ENCODE data around the gene GNAQ.
A peak's percentile ranks its signal among the peaks of the same experiment; 100 is the strongest.

Gene GNAQ

DNA sequence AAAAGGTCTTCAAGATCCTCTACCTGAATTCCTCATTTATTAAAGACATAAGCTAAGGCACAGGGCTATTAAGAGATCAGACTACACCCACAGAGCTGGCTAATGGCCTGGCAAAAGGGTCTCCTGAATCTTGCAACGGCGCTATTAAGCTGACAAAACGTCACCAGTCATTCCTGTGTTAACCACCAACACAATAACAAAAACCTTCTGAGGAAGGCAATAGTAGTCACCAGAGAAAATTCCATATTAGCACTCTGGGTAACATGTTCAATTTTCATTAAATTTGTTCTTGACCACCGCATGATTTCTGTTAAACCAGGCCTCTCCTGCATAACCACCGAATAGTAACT, 77.0 kb downstream of the GNAQ start:
- Histone ChIP-seq H3K4me3 (ENCODE audit: low read length) (no peak overlapping the region), H3K36me3 (ENCODE audit: insufficient read depth, low read length) (no peaks in the 10 kb centered on the region), H3K9ac (ENCODE audit: low read depth, low read length) (no peak overlapping the region), H3K27ac (ENCODE audit: low read depth, low read length) (no peak overlapping the region), H3K27me3 (ENCODE audit: insufficient read depth, low read length) (no peaks in the 10 kb centered on the region), H3K4me1 (ENCODE audit: insufficient read depth, low read length) (peaks cover 59% of the 10 kb centered on the region), H3K9me3 (ENCODE audit: insufficient read depth, low read depth, low read length) (no peaks in the 10 kb centered on the region)
- 92% methylated on average over 5 of the region's 5 CpGs for WGBS

DNA sequence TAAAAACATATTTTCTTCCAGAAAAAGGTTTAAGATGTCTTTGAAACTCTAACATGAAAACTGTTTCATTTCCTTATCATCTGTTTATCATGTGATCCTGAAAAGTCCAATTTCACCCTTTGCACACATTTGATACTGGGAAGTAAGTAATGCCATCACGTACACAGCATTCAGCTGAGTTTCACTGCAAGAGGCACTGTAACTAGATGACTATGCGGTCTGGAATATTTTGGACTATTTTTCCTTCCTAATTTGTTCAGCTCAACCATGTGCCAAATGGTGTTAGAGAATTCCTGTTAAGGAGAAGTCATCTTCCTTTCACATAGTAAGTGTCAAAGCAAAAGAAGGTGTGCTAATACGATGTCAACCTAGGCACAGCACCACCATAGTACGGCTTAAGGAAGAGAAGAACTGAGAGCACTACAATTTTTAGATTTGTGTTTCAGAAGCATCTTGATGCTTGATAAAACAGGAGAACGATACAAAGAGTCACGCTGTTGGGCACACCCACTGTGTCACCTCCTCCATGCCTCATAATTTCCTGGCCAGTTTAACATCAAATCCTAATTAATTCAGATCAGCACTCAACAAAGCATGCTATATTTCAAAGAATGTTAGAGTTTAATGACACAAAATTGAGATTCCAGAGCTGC, 77.5 kb downstream of the GNAQ start:
- no peaks in the 10 kb centered on the region for H3K36me3 ChIP-seq (ENCODE audit: insufficient read depth, low read length)
- peaks cover 54% of the 10 kb centered on the region for H3K4me1 ChIP-seq (ENCODE audit: insufficient read depth, low read length)
- no peak overlapping the region for H3K27ac ChIP-seq (ENCODE audit: low read depth, low read length)
- WGBS: 86% methylated on average over 6 of the region's 6 CpGs
- no peaks in the 10 kb centered on the region for H3K9me3 ChIP-seq (ENCODE audit: insufficient read depth, low read depth, low read length)
- no peaks in the 10 kb centered on the region for H3K27me3 ChIP-seq (ENCODE audit: insufficient read depth, low read length)
- no peak overlapping the region for H3K4me3 ChIP-seq (ENCODE audit: low read length)
- H3K9ac ChIP-seq (ENCODE audit: low read depth, low read length): no peak overlapping the region

DNA sequence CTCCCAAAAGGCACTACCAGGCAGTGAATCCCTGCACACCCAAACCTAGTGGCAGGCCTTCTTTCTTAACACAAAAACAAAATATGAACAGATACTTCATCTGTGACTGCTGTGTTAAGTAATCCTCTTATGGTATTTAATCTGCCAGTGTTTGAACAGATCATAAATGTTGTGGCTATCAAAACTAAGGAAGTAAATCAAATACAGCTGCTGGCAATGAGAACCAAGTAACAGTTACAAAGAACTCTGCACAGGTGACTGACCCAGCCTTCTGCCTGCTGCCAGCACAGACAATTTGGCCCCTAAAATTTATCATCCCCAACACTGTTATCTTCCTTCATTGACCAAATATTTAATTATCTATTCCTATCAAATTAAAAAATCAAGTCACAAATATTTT, 78.0 kb downstream of the GNAQ start:
- Histone ChIP-seq H3K4me1 (ENCODE audit: insufficient read depth, low read length) (peaks cover 49% of the 10 kb centered on the region), H3K9me3 (ENCODE audit: insufficient read depth, low read depth, low read length) (no peaks in the 10 kb centered on the region), H3K36me3 (ENCODE audit: insufficient read depth, low read length) (no peaks in the 10 kb centered on the region), H3K27ac (ENCODE audit: low read depth, low read length) (no peak overlapping the region), H3K27me3 (ENCODE audit: insufficient read depth, low read length) (no peaks in the 10 kb centered on the region), H3K4me3 (ENCODE audit: low read length) (no peak overlapping the region), H3K9ac (ENCODE audit: low read depth, low read length) (no peak overlapping the region)

DNA sequence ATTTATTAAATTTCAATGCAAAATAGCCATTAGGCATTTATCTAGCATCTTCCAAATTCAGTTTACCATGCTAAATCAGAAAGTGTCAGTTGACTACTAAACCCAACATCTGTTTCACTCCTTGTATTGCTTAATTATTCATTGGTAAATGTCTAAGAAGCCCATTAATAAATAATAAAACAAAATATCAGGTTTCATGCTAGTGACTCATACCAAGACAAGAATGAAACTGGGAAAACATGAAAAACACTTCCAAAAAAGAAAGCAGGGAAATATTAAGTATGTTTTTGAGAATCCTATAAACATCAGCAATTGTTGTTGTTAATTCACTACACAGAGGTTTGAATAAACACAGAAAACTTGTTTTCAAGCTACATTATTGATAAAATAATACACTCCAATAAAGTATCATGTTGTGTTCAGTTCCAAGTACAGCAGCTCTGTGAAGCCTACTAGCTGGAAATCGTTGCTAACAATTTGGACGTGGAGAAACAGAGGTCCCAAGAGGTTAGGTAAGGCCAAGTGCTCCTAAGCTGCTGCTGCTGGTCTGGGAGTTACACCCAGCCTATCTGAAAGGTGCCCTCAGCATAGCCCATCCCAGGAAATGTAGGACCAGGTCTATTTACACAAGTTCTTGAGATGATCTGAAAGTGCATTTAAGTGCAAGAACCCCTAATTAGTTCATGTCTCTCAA, 78.8 kb downstream of the GNAQ start:
- Histone ChIP-seq H3K9me3 (ENCODE audit: insufficient read depth, low read depth, low read length) (no peaks in the 10 kb centered on the region), H3K4me1 (ENCODE audit: insufficient read depth, low read length) (peaks cover 40% of the 10 kb centered on the region), H3K9ac (ENCODE audit: low read depth, low read length) (no peak overlapping the region), H3K27ac (ENCODE audit: low read depth, low read length) (no peak overlapping the region), H3K4me3 (ENCODE audit: low read length) (no peak overlapping the region), H3K36me3 (ENCODE audit: insufficient read depth, low read length) (no peaks in the 10 kb centered on the region), H3K27me3 (ENCODE audit: insufficient read depth, low read length) (no peaks in the 10 kb centered on the region)
- WGBS: 84% methylated on average over 2 of the region's 2 CpGs

DNA sequence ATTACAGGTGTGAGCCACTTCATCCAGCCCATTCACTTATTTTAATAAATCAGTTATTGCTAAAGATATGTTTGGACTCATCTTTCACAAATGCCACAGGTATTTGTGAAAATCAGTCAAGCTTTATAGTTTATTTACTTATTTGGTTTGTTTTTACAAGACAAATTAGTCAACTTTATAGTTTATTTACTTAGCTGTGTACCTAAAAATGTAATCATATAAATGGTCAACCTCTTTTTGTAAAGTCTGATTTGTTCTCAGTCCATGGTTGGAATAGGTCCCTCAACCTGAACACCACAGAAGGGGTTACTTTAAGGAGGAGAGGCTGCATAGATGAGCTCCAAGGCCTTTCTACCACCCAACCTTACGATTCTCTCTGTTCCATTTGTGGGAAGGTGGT, 80.2 kb downstream of the GNAQ start:
- Histone ChIP-seq H3K4me3 (ENCODE audit: low read length) (no peak overlapping the region), H3K4me1 (ENCODE audit: insufficient read depth, low read length) (peaks cover 41% of the 10 kb centered on the region), H3K36me3 (ENCODE audit: insufficient read depth, low read length) (no peaks in the 10 kb centered on the region), H3K9ac (ENCODE audit: low read depth, low read length) (no peak overlapping the region), H3K27me3 (ENCODE audit: insufficient read depth, low read length) (no peaks in the 10 kb centered on the region), H3K9me3 (ENCODE audit: insufficient read depth, low read depth, low read length) (no peaks in the 10 kb centered on the region), H3K27ac (ENCODE audit: low read depth, low read length) (no peak overlapping the region)
- no CpG with 5 or more reads among the region's 1 CpG for WGBS

DNA sequence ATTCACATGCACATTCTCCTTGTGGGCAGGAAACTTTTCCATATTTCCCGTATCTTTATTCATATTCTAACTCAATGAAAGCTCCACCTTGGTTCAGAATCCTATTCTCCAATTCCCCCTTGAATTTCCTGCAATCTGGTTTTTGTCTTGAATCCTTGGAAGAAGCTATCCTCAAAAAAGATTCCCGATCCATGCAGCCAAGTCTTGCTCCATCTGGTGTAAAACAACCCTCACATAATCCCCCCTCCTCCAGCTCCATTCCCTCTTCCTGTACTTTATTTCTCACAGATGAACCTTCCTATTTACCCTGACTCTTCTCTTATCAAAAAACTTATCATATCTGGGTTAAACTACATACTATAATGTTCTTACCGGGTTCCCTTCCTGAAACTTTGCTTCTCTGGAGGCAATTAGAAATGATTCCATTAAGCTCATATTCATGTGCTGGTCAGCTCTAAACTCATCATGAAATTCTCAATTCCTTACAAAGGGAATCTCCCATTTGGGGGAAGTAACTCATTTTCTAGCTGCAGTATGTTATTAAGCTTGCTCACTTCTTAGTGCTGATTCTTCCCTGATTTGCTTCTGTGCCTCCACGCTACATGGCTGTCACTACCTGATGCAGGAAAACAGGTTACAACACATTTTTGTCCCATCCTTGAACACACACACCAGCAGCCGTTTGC, 81.7 kb downstream of the GNAQ start:
- WGBS: 92% methylated on average over 5 of the region's 5 CpGs

DNA sequence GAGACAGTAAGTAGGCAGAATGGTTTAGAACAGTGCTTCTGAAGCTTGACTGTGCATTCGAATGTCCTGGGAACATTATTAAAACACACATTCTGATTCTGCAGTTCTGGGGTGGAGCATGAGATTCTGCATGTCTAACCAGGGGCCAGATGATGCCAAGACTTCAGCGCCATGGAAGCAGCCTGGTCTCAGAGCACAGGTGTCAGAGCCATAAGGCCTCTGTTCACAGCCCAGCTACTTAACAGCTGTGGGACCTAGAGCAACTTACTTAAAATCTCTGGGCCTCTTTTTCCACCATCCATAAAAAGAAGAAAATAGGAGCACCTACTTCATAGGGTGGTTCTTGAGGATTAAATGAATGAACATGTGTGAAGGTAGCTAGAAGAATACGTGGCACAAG, 84.0 kb downstream of the GNAQ start:
- H3K27me3 ChIP-seq (ENCODE audit: insufficient read depth, low read length): no peaks in the 10 kb centered on the region
- WGBS: 91% methylated on average over 2 of the region's 3 CpGs
- H3K36me3 ChIP-seq (ENCODE audit: insufficient read depth, low read length): no peaks in the 10 kb centered on the region
- H3K9ac ChIP-seq (ENCODE audit: low read depth, low read length): no peak overlapping the region
- no peak overlapping the region for H3K4me3 ChIP-seq (ENCODE audit: low read length)
- H3K4me1 ChIP-seq (ENCODE audit: insufficient read depth, low read length): peaks cover 29% of the 10 kb centered on the region
- H3K9me3 ChIP-seq (ENCODE audit: insufficient read depth, low read depth, low read length): no peaks in the 10 kb centered on the region
- no peak overlapping the region for H3K27ac ChIP-seq (ENCODE audit: low read depth, low read length)

More for the DNA sequence above, 81.7 kb downstream of the GNAQ start:
- Histone ChIP-seq H3K4me3 (ENCODE audit: low read length) (no peak overlapping the region), H3K36me3 (ENCODE audit: insufficient read depth, low read length) (no peaks in the 10 kb centered on the region), H3K27ac (ENCODE audit: low read depth, low read length) (no peak overlapping the region), H3K9me3 (ENCODE audit: insufficient read depth, low read depth, low read length) (no peaks in the 10 kb centered on the region), H3K9ac (ENCODE audit: low read depth, low read length) (no peak overlapping the region), H3K4me1 (ENCODE audit: insufficient read depth, low read length) (peaks cover 39% of the 10 kb centered on the region), H3K27me3 (ENCODE audit: insufficient read depth, low read length) (no peaks in the 10 kb centered on the region)

DNA sequence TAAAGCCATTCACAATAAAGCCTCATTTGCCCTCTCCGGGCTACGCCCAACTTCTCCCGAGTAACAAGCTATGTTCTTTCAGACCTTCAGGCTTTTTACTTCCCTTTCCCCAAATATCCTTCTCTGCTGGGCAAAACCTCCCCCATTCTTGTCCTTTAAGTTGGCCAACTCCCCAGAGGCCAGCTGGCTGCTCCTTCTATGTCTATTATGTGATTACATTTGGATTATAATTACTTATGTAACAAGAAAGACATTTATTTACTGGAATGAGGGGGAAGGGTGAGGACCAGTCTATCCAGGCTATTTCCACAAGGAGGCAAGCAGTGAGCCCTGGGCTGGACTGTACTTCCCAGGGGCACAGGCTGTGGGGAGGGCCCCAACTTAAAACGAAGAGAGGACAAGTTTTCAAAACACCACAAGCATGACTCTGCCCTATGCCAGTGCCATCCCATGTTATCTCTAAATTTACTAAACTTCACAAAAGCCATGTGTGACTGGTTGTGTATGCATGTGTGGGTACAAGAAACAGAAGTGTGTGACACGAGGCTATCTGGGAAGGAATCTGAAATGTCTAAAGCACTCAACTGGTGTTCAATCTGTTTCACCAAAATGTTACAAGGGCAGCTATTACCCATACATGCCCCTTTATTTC, 84.5 kb downstream of the GNAQ start:
- Histone ChIP-seq H3K4me1 (ENCODE audit: insufficient read depth, low read length) (peaks cover 26% of the 10 kb centered on the region), H3K4me3 (ENCODE audit: low read length) (no peak overlapping the region), H3K9ac (ENCODE audit: low read depth, low read length) (no peak overlapping the region), H3K36me3 (ENCODE audit: insufficient read depth, low read length) (no peaks in the 10 kb centered on the region), H3K9me3 (ENCODE audit: insufficient read depth, low read depth, low read length) (no peaks in the 10 kb centered on the region), H3K27me3 (ENCODE audit: insufficient read depth, low read length) (no peaks in the 10 kb centered on the region), H3K27ac (ENCODE audit: low read depth, low read length) (no peak overlapping the region)
- WGBS: 92% methylated on average over 5 of the region's 5 CpGs

DNA sequence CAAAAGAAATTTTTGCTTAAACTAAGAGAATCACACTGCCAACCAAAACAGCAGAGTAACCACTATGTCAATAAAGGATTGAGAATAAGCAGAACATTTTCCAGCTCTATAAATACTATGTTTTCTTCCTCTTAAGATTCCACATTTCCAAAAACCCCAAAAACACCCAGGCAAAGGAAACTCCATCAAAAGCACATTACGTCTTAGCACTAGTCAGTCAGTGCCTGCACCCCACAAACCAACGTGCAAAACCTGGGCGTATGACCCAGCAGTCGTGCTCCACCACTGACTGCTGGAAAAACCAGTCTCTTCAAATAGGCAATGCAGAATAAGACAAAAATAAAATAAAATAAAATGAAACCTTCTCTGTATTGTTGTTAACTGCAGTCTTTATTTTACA, 85.3 kb downstream of the GNAQ start:
- no peak overlapping the region for H3K4me3 ChIP-seq (ENCODE audit: low read length)
- H3K36me3 ChIP-seq (ENCODE audit: insufficient read depth, low read length): no peaks in the 10 kb centered on the region
- 88% methylated on average over 4 of the region's 4 CpGs for WGBS
- no peaks in the 10 kb centered on the region for H3K9me3 ChIP-seq (ENCODE audit: insufficient read depth, low read depth, low read length)
- peaks cover 26% of the 10 kb centered on the region for H3K4me1 ChIP-seq (ENCODE audit: insufficient read depth, low read length)
- no peak overlapping the region for H3K27ac ChIP-seq (ENCODE audit: low read depth, low read length)
- H3K9ac ChIP-seq (ENCODE audit: low read depth, low read length): no peak overlapping the region
- no peaks in the 10 kb centered on the region for H3K27me3 ChIP-seq (ENCODE audit: insufficient read depth, low read length)

DNA sequence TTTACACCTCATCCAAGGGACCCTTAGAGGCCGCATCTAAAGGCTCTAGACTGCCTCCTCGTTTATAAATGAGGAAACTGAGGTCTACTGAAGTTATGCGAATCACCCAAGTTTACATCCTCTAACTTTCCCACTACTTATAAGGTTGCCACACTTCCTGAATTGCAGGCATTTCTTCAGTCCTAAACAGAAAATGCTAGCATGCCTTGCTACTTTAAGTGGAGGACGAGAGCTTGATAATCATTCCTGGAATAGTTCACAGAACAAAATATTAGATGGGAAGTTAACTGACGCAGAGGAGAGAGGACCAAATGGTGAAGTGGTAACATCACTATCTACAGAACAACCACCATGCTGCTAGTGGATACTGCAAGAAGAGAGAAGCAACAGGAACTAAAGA, 85.8 kb downstream of the GNAQ start:
- 94% methylated on average over 4 of the region's 5 CpGs for WGBS
- Histone ChIP-seq H3K27ac (ENCODE audit: low read depth, low read length) (no peak overlapping the region), H3K9me3 (ENCODE audit: insufficient read depth, low read depth, low read length) (no peaks in the 10 kb centered on the region), H3K4me3 (ENCODE audit: low read length) (no peak overlapping the region), H3K27me3 (ENCODE audit: insufficient read depth, low read length) (no peaks in the 10 kb centered on the region), H3K36me3 (ENCODE audit: insufficient read depth, low read length) (no peaks in the 10 kb centered on the region), H3K9ac (ENCODE audit: low read depth, low read length) (no peak overlapping the region), H3K4me1 (ENCODE audit: insufficient read depth, low read length) (peaks cover 26% of the 10 kb centered on the region)

DNA sequence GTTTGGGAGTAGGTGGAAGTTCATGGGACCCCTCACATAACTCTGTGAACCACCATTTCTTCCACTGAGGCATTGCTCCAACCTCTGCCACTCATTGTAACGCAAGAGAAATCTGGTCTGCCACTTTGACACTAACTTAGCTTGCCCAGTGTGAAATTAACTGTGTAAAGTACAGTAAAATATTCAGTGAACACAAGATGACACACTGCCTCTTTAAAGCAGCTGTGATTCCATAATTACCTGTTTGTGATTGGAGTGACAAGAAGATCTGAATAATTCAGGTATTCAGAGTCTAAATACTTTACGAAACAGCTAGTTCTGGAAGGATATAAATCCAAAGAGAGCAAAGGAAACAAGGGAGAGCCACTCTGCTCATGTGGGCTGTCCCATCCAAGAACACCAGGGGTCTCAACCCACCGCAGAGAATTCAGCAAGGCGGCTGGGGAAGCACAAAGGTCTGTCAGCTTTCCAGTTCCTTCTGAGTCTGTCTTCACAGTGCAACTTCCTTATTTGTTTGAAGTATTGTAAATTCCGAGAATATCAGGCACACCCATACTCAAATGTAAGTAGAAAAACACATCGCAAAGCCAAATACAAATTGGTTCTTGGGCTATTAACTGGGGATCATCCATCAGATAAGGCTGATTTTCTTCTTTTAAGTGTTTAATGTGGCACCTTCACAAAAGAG, 86.9 kb downstream of the GNAQ start:
- no peaks in the 10 kb centered on the region for H3K9me3 ChIP-seq (ENCODE audit: insufficient read depth, low read depth, low read length)
- 71% methylated on average over 6 of the region's 6 CpGs for WGBS
- H3K9ac ChIP-seq (ENCODE audit: low read depth, low read length): 0 out of 2 replicates have a peak overlapping the region, but pooled peaks have one; percentile 41
- H3K4me1 ChIP-seq (ENCODE audit: insufficient read depth, low read length): peaks cover 26% of the 10 kb centered on the region
- H3K4me3 ChIP-seq (ENCODE audit: low read length): no peak overlapping the region
- no peaks in the 10 kb centered on the region for H3K27me3 ChIP-seq (ENCODE audit: insufficient read depth, low read length)
- no peaks in the 10 kb centered on the region for H3K36me3 ChIP-seq (ENCODE audit: insufficient read depth, low read length)
- peak overlapping the region; percentile 63 for H3K27ac ChIP-seq (ENCODE audit: low read depth, low read length)

Measured in HUES64 (cell line).